Glutamatergic neuron (in vitro differentiated cells): ENCODE data around the gene MIPOL1. TPM values are rescaled to one million over a fixed set of nuclear protein-coding genes. Genes with fewer than 3 reads are reported as not detected.

Experiments used
- DNase-seq: peaks from one replicate; pipeline ENCODE4 v3.0.0; 2022
- H3K27ac Mint-ChIP-seq: one replicate; pipeline ENCODE4 v1.8.0; 2020; ENCODE audit warnings: mild to moderate bottlenecking, mixed read lengths, inconsistent platforms; ENCODE audit not compliant: unreplicated experiment
- H3K27me3 Mint-ChIP-seq: one replicate; pipeline ENCODE4 v1.8.0; 2020; ENCODE audit warnings: mild to moderate bottlenecking, moderate library complexity, mixed read lengths, inconsistent platforms; ENCODE audit not compliant: unreplicated experiment
- H3K36me3 Mint-ChIP-seq: one replicate; pipeline ENCODE4 v1.8.0; 2020; ENCODE audit warnings: mild to moderate bottlenecking, mixed read lengths, inconsistent platforms; ENCODE audit not compliant: unreplicated experiment
- H3K4me1 Mint-ChIP-seq: one replicate; pipeline ENCODE4 v1.8.0; 2020; ENCODE audit warnings: mild to moderate bottlenecking, low read depth, mixed read lengths, inconsistent platforms; ENCODE audit not compliant: unreplicated experiment
- H3K4me3 Mint-ChIP-seq: one replicate; pipeline ENCODE4 v1.8.0; 2020; ENCODE audit warnings: mild to moderate bottlenecking, mixed read lengths, inconsistent platforms; ENCODE audit not compliant: unreplicated experiment
- H3K9me3 Mint-ChIP-seq: one replicate; pipeline ENCODE4 v1.8.0; 2020; ENCODE audit warnings: mild to moderate bottlenecking, moderate library complexity, mixed read lengths, inconsistent platforms; ENCODE audit not compliant: unreplicated experiment
- CTCF ChIP-seq: fragments of 200-600 bp; sonication (generic); IDR thresholded peaks from one replicate; pipeline ENCODE4 v1.5.0; 2021; ENCODE audit not compliant: partially characterized antibody, unreplicated experiment
- total RNA-seq: library from RNA; stranded (reverse); fragmentation: NEBNext Ultra II Directional; extraction: Animal tissue kit (Norgen Biotek cat#: 25700); gene quantifications from one replicate; pipeline ENCODE4 v1.2.1, GENCODE V29; 2021; ENCODE audit not compliant: unreplicated experiment

The MIPOL1 gene
- total RNA-seq, 1 donor from 2014 or later = 14.5 TPM

DNA sequence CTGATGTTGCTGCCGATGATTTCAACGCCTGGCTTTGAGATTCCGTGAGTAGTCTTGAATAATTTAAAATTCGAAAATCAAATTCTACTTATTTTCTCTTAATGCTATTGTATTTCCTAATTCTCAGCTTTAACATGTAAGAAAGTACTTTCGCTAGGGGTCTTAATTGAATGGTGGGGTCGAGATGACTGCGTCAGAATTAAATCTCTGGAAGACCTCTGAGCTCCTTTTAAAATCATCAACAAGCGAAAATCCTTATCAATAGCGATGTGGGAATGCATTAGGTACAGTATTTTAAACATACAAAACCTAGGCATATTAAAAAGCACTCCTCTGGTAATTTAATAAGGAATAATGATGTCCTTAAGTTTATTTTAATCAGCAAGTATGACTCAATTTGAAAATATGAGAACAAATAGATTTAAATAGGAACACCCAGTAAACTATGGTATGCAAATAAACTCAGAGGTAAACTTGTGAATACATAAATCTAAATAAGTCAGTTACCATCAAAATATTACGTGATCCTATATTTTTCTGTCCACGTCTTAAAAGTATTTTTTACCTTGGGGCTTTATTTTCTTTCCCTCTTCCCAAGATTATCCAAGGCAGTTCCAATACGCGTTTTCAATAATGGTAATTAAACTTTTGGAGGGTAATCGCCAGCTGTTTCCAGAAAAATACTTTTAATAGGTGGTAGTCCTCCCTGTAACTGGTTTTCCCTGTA is 395.9 kb downstream of the MIPOL1 start:
- Mint-ChIP-seq H3K9me3 (peaks cover 19% of the 10 kb centered on the region), H3K36me3 (peaks cover 5% of the 10 kb centered on the region), H3K4me1 (peaks cover 16% of the 10 kb centered on the region), H3K27ac (no peak overlapping the region), H3K27me3 (peaks cover 45% of the 10 kb centered on the region), H3K4me3 (peak overlapping the region; percentile 90)
- no peak for DNase-seq
- TF ChIP-seq CTCF = no peak

- peak; percentile 81 for DNase-seq
- Mint-ChIP-seq H3K9me3 (peaks cover 16% of the 10 kb centered on the region), H3K4me3 (peak overlapping the region; percentile 90), H3K4me1 (peaks cover 16% of the 10 kb centered on the region), H3K27me3 (peaks cover 45% of the 10 kb centered on the region), H3K27ac (no peak overlapping the region), H3K36me3 (no peaks in the 10 kb centered on the region)
- TF ChIP-seq CTCF = peak; percentile 95
Observed at GRCh38 chr14:37594238-37594970, 396.7 kb downstream of the MIPOL1 start.

DNA sequence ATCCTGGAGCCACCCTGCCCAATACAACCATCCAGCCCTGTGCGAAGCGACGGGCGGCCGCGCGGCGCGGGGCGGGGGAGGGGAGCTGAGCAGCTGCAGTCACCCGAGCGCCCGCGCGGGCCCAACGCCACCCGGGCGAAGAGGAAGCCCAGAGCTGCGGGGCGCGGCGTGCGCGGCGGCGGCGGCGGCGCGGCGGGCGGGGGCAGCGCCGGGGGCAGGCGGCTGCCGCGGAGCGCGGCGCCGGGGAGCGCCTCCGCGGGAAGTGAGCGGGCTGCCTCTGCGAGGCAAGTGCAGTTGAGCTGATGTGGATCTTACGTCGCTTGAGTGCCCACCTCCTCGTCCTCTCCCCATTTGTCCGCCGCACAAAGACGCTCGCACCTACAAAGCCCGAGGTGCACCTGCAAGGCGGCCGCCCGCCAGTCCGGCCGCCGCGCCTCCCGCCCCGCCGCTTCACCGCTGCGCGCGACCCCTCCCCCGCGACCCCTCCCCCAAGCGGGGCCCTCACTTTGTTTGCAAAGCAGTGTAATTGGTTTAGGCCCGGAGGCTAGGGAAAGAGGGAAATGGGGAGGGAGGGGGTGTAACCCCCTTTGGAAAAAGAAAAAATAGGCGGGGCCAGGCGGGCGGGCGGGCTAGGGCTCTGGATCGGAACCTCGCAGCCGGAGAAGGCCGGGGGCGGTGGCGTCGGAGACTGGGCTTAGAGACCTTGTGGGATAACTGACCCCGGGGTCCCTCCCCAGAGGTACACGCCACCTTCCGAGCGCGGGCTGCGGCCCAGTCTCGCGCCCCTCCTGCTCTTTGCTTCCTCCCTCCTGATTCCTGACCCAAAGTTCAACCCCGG is 397.5 kb downstream of the MIPOL1 start, which contains the start of the genes FOXA1 and TTC6:
FOXA1 (minus strand) TSS at position 279 of the 838 bp plus-strand sequence; CDS start at position 2, 277 bp downstream.
TTC6 (plus strand) TSS at position 659 of the 838 bp plus-strand sequence. CDS start 26,436 bp downstream, outside the sequence.
- H3K4me1 Mint-ChIP-seq = peaks cover 16% of the 10 kb centered on the region
- H3K9me3 Mint-ChIP-seq = peaks cover 16% of the 10 kb centered on the region
- no peaks in the 10 kb centered on the region for H3K36me3 Mint-ChIP-seq
- H3K4me3 Mint-ChIP-seq = peak within 1 kb of the TSS; percentile 90
- no peak for TF ChIP-seq CTCF
- peaks cover 45% of the 10 kb centered on the region for H3K27me3 Mint-ChIP-seq
- DNase-seq = peak; percentile 56
- no peak within 1 kb of the TSS for H3K27ac Mint-ChIP-seq

DNA sequence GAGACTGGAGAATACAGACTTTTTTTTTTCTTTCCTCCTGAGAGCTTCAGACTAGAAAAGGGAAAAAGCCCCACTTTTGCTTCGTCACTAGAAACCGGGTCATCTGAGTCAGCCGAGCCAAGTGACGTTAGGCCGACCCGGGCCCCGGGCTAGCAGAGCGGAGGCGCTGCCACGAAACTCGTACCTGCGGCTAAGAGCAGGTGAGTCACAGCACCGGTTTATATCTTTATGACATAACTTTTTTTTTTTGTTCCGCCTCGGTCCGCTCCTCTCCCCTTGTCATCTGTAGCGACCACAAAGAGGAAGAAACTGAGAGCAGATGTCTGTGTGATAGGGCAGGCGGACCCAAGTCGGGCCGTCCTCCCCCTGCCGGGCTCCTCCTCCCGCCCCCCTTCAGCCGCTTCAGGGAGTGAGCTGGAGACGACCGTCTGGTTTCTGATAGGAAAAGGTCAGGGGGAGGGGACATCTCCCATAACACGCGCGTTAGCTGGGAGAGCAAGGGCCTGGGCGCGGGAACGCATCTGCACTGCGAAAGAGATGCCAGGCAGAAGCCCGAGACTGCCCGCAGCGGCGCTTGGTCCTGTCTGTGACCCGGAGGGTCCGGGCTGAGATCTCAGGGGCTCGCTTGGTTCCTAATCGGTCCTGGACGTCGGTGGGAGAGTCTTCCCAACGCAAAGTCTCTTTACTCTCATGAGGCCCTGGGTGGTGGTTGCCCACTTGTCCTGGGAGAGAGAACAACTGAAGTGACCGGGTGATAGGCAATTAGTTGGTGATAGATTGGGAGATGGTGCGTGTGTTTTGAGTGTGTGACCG is 398.3 kb downstream of the MIPOL1 start:
- H3K4me1 Mint-ChIP-seq = peaks cover 16% of the 10 kb centered on the region
- H3K27me3 Mint-ChIP-seq = peaks cover 43% of the 10 kb centered on the region
- no peak overlapping the region for H3K27ac Mint-ChIP-seq
- no peak for TF ChIP-seq CTCF
- peak; percentile 39 for DNase-seq
- peak overlapping the region; percentile 81 for H3K4me3 Mint-ChIP-seq
- H3K9me3 Mint-ChIP-seq = peaks cover 13% of the 10 kb centered on the region
- H3K36me3 Mint-ChIP-seq = no peaks in the 10 kb centered on the region
